ENCODE results near the gene TNFSF13.
A peak's percentile ranks its signal among the peaks of the same experiment; 100 is the strongest.

Gene TNFSF13

GRCh38 chr17:7538891-7539545 lies 19.5 kb upstream of the TNFSF13 start:
- no peaks in the 10 kb centered on the region for H3K27me3 ChIP-seq (ENCODE audit: low read depth)
- H3K4me3 ChIP-seq, result no peak overlapping the region
- peak in 1 of 2 experiments; percentile 59 for DNase-seq (ENCODE audit: low spot score in 2 of 2)
- H3K4me1 ChIP-seq, result peaks cover 10% of the 10 kb centered on the region
- in situ Hi-C loops (cut with MboI; ENCODE audit: low sequenced_read_pairs), result no loop called here
- peaks cover 10% of the 10 kb centered on the region for H3K9me3 ChIP-seq
- H3K36me3 ChIP-seq (replicated peaks), result no peaks in the 10 kb centered on the region

- no peak for DNase-seq (ENCODE audit: low spot score in 2 of 2)
Observed at GRCh38 chr17:7541074-7541621, 17.4 kb upstream of the TNFSF13 start.

GRCh38 chr17:7544911-7545310 lies 13.6 kb upstream of the TNFSF13 start:
- Histone ChIP-seq H3K27me3 (ENCODE audit: low read depth) (no peaks in the 10 kb centered on the region), H3K4me1 (peaks cover 8% of the 10 kb centered on the region), H3K9me3 (no peaks in the 10 kb centered on the region), H3K36me3 (replicated peaks) (no peaks in the 10 kb centered on the region), H3K4me3 (no peak overlapping the region)
- no peak for DNase-seq (ENCODE audit: low spot score in 2 of 2)
- in situ Hi-C loops (cut with MboI; ENCODE audit: low sequenced_read_pairs), result no loop called here

More at GRCh38 chr17:7541074-7541621, 17.4 kb upstream of the TNFSF13 start:
- H3K27me3 ChIP-seq (ENCODE audit: low read depth), result no peaks in the 10 kb centered on the region
- peaks cover 10% of the 10 kb centered on the region for H3K9me3 ChIP-seq
- peaks cover 10% of the 10 kb centered on the region for H3K4me1 ChIP-seq
- in situ Hi-C loops (cut with MboI; ENCODE audit: low sequenced_read_pairs), result no loop called here
- H3K36me3 ChIP-seq (replicated peaks), result no peaks in the 10 kb centered on the region
- no peak overlapping the region for H3K4me3 ChIP-seq

GRCh38 chr17:7548585-7549400 lies 9.8 kb upstream of the TNFSF13 start, which contains the start of gene TNFSF12:
Gene TNFSF12 (plus strand): TSS chr17:7549058. CDS start chr17:7549154, 96 bp downstream.
- Histone ChIP-seq H3K36me3 (replicated peaks) (no peaks in the 10 kb centered on the region), H3K9me3 (no peaks in the 10 kb centered on the region), H3K4me3 (peak within 1 kb of the TSS; percentile 37), H3K27me3 (ENCODE audit: low read depth) (no peaks in the 10 kb centered on the region), H3K4me1 (peaks cover 8% of the 10 kb centered on the region)
- peak in 1 of 2 experiments; percentile 76 for DNase-seq (ENCODE audit: low spot score in 2 of 2)
- in situ Hi-C loops (cut with MboI; ENCODE audit: low sequenced_read_pairs), result no loop called here

- Histone ChIP-seq H3K9me3 (no peaks in the 10 kb centered on the region), H3K4me1 (peaks cover 8% of the 10 kb centered on the region), H3K27me3 (ENCODE audit: low read depth) (no peaks in the 10 kb centered on the region), H3K36me3 (replicated peaks) (no peaks in the 10 kb centered on the region), H3K4me3 (peak overlapping the region; percentile 37)
- in situ Hi-C loops (cut with MboI; ENCODE audit: low sequenced_read_pairs), result no loop called here
- DNase-seq (ENCODE audit: low spot score in 2 of 2), result no peak
Observed at GRCh38 chr17:7549401-7550055, 9.0 kb upstream of the TNFSF13 start.

- no peak for DNase-seq (ENCODE audit: low spot score in 2 of 2)
- Histone ChIP-seq H3K9me3 (no peaks in the 10 kb centered on the region), H3K4me1 (peaks cover 8% of the 10 kb centered on the region), H3K27me3 (ENCODE audit: low read depth) (no peaks in the 10 kb centered on the region), H3K4me3 (no peak overlapping the region), H3K36me3 (replicated peaks) (no peaks in the 10 kb centered on the region)
- in situ Hi-C loops (cut with MboI; ENCODE audit: low sequenced_read_pairs), result no loop called here
Observed at GRCh38 chr17:7550344-7550743, 8.2 kb upstream of the TNFSF13 start.

GRCh38 chr17:7551396-7551795 lies 7.2 kb upstream of the TNFSF13 start:
- DNase-seq (ENCODE audit: low spot score in 2 of 2), result no peak
- Histone ChIP-seq H3K9me3 (no peaks in the 10 kb centered on the region), H3K36me3 (replicated peaks) (no peaks in the 10 kb centered on the region), H3K4me3 (no peak overlapping the region), H3K27me3 (ENCODE audit: low read depth) (no peaks in the 10 kb centered on the region), H3K4me1 (peaks cover 8% of the 10 kb centered on the region)
- in situ Hi-C loops (cut with MboI; ENCODE audit: low sequenced_read_pairs), result no loop called here

- H3K4me1 ChIP-seq, result peaks cover 8% of the 10 kb centered on the region
- no peak for DNase-seq (ENCODE audit: low spot score in 2 of 2)
- H3K27me3 ChIP-seq (ENCODE audit: low read depth), result no peaks in the 10 kb centered on the region
- H3K4me3 ChIP-seq, result no peak overlapping the region
- H3K36me3 ChIP-seq (replicated peaks), result no peaks in the 10 kb centered on the region
- in situ Hi-C loops (cut with MboI; ENCODE audit: low sequenced_read_pairs), result no loop called here
- no peaks in the 10 kb centered on the region for H3K9me3 ChIP-seq
Observed at GRCh38 chr17:7552621-7553051, 5.9 kb upstream of the TNFSF13 start.

- no peak overlapping the region for H3K4me3 ChIP-seq
- H3K4me1 ChIP-seq, result peaks cover 6% of the 10 kb centered on the region
- in situ Hi-C loops (cut with MboI; ENCODE audit: low sequenced_read_pairs), result no loop called here
- no peaks in the 10 kb centered on the region for H3K9me3 ChIP-seq
- H3K27me3 ChIP-seq (ENCODE audit: low read depth), result no peaks in the 10 kb centered on the region
- DNase-seq (ENCODE audit: low spot score in 2 of 2), result no peak
- H3K36me3 ChIP-seq (replicated peaks), result no peaks in the 10 kb centered on the region
Observed at GRCh38 chr17:7553356-7553755, 5.2 kb upstream of the TNFSF13 start.

GRCh38 chr17:7555320-7555948 lies 3.1 kb upstream of the TNFSF13 start:
- in situ Hi-C loops (cut with MboI; ENCODE audit: low sequenced_read_pairs), result no loop called here
- no peaks in the 10 kb centered on the region for H3K4me1 ChIP-seq
- H3K27me3 ChIP-seq (ENCODE audit: low read depth), result no peaks in the 10 kb centered on the region

GRCh38 chr17:7556627-7557026 lies 1.9 kb upstream of the TNFSF13 start:
- in situ Hi-C loops (cut with MboI; ENCODE audit: low sequenced_read_pairs), result no loop called here
- peaks cover 4% of the 10 kb centered on the region for H3K4me1 ChIP-seq
- H3K4me3 ChIP-seq, result no peak overlapping the region
- no peaks in the 10 kb centered on the region for H3K9me3 ChIP-seq
- DNase-seq (ENCODE audit: low spot score in 2 of 2), result no peak
- H3K36me3 ChIP-seq (replicated peaks), result no peaks in the 10 kb centered on the region
- no peaks in the 10 kb centered on the region for H3K27me3 ChIP-seq (ENCODE audit: low read depth)

More at GRCh38 chr17:7555320-7555948, 3.1 kb upstream of the TNFSF13 start:
- Histone ChIP-seq H3K9me3 (no peaks in the 10 kb centered on the region), H3K36me3 (replicated peaks) (no peaks in the 10 kb centered on the region), H3K4me3 (no peak overlapping the region)
- no peak for DNase-seq (ENCODE audit: low spot score in 2 of 2)

- Histone ChIP-seq H3K4me3 (no peak overlapping the region), H3K36me3 (replicated peaks) (no peaks in the 10 kb centered on the region; the same call in 1 of the 2 replicates), H3K4me1 (peaks cover 4% of the 10 kb centered on the region), H3K27me3 (ENCODE audit: low read depth) (no peaks in the 10 kb centered on the region), H3K9me3 (no peaks in the 10 kb centered on the region)
- DNase-seq (ENCODE audit: low spot score in 2 of 2), result no peak
- in situ Hi-C loops (cut with MboI; ENCODE audit: low sequenced_read_pairs), result no loop called here
Observed at GRCh38 chr17:7557147-7557764, 1.3 kb upstream of the TNFSF13 start.

All from HAP-1 (cell line).